Neural crest cell (in vitro differentiated cells): ENCODE results near the gene ZYG11B. TPM values are rescaled to one million over a fixed set of nuclear protein-coding genes. Genes with fewer than 3 reads are reported as not detected.
"Not testable (repeated sequence)": the region's sequence is repeated elsewhere in the genome, so short reads cannot be mapped to it uniquely, and the experiment has no call there.

Source experiments
- DNase-seq: peaks from one replicate; pipeline ENCODE4 v3.0.0; 2021; ENCODE audit warnings: low read depth, mixed read lengths, low spot score
- H3K27ac Mint-ChIP-seq: one replicate; pipeline ENCODE4 v1.8.0; 2021; ENCODE audit warnings: mild to moderate bottlenecking, mixed read lengths; ENCODE audit not compliant: unreplicated experiment
- H3K27me3 Mint-ChIP-seq: 2 replicates; pipeline ENCODE4 v1.8.0; 2021; ENCODE audit warnings: low read depth, mild to moderate bottlenecking, mixed read lengths
- H3K36me3 Mint-ChIP-seq: 2 replicates; pipeline ENCODE4 v1.8.0; 2021; ENCODE audit warnings: low read depth, mild to moderate bottlenecking, mixed read lengths
- H3K4me1 Mint-ChIP-seq: 2 replicates; pipeline ENCODE4 v1.8.0; 2021; ENCODE audit warnings: mixed read lengths
- H3K4me3 Mint-ChIP-seq: one replicate; pipeline ENCODE4 v1.8.0; 2021; ENCODE audit warnings: mild to moderate bottlenecking, mixed read lengths
- H3K9me3 Mint-ChIP-seq: 2 replicates; pipeline ENCODE4 v1.8.0; 2021; ENCODE audit warnings: mixed read lengths
- CTCF ChIP-seq: fragments of 200-600 bp; sonication (generic); conservative IDR thresholded peaks from 2 replicates; pipeline ENCODE4 v1.5.0; 2021; ENCODE audit warnings: antibody characterized with exemption, mild to moderate bottlenecking
- total RNA-seq: library from RNA; stranded (reverse); gene quantifications from 2 replicates; pipeline ENCODE4 v1.2.1, GENCODE V29; 2021

ZYG11B gene
- total RNA-seq, 1 donor from 2014 or later: 39.3 TPM

GRCh38 chr1:52707927-52708655 lies 18.2 kb upstream of the ZYG11B start:
- no peak for TF ChIP-seq CTCF
- peaks cover 5% of the 10 kb centered on the region for H3K4me1 Mint-ChIP-seq

GRCh38 chr1:52709016-52709415 lies 17.2 kb upstream of the ZYG11B start:
- no peaks in the 10 kb centered on the region for H3K9me3 Mint-ChIP-seq
- DNase-seq: no peak
- peaks cover 11% of the 10 kb centered on the region for H3K27me3 Mint-ChIP-seq
- no peak overlapping the region for H3K4me3 Mint-ChIP-seq
- H3K36me3 Mint-ChIP-seq: no peaks in the 10 kb centered on the region
- no peak overlapping the region for H3K27ac Mint-ChIP-seq
- no peak for TF ChIP-seq CTCF
- no peaks in the 10 kb centered on the region for H3K4me1 Mint-ChIP-seq

More at GRCh38 chr1:52707927-52708655, 18.2 kb upstream of the ZYG11B start:
- Mint-ChIP-seq H3K9me3 (no peaks in the 10 kb centered on the region), H3K36me3 (no peaks in the 10 kb centered on the region), H3K4me3 (no peak overlapping the region), H3K27me3 (peaks cover 15% of the 10 kb centered on the region), H3K27ac (peak overlapping the region; percentile 2)
- no peak for DNase-seq

GRCh38 chr1:52713590-52713989 lies 12.7 kb upstream of the ZYG11B start:
- Mint-ChIP-seq H3K27ac (no peak overlapping the region), H3K36me3 (no peaks in the 10 kb centered on the region), H3K9me3 (no peaks in the 10 kb centered on the region), H3K4me3 (no peak overlapping the region), H3K4me1 (no peaks in the 10 kb centered on the region), H3K27me3 (no peaks in the 10 kb centered on the region)
- DNase-seq: no peak
- TF ChIP-seq CTCF: no peak

- not testable (repeated sequence) for H3K4me3 Mint-ChIP-seq, DNase-seq, H3K27me3 Mint-ChIP-seq, H3K27ac Mint-ChIP-seq, H3K36me3 Mint-ChIP-seq, H3K9me3 Mint-ChIP-seq, H3K4me1 Mint-ChIP-seq
Observed at GRCh38 chr1:52715296-52715695, 11.0 kb upstream of the ZYG11B start.

GRCh38 chr1:52723260-52723659 lies 3.0 kb upstream of the ZYG11B start:
- Mint-ChIP-seq H3K4me3 (peak overlapping the region; percentile 56), H3K27me3 (peaks cover 2% of the 10 kb centered on the region), H3K27ac (no peak overlapping the region), H3K36me3 (no peaks in the 10 kb centered on the region), H3K4me1 (peaks cover 27% of the 10 kb centered on the region), H3K9me3 (no peaks in the 10 kb centered on the region)
- no peak for TF ChIP-seq CTCF
- DNase-seq: no peak

- peak overlapping the region; percentile 68 for H3K4me3 Mint-ChIP-seq
- no peak overlapping the region for H3K27ac Mint-ChIP-seq
- no peaks in the 10 kb centered on the region for H3K36me3 Mint-ChIP-seq
- H3K4me1 Mint-ChIP-seq: peaks cover 38% of the 10 kb centered on the region
- no peaks in the 10 kb centered on the region for H3K27me3 Mint-ChIP-seq
- no peaks in the 10 kb centered on the region for H3K9me3 Mint-ChIP-seq
- no peak for DNase-seq
- TF ChIP-seq CTCF: no peak
Observed at GRCh38 chr1:52725903-52726264, 369 bp upstream of the ZYG11B start.
